Mononuclear cell (primary cell): ENCODE measurements around the gene NDFIP2. TPM values are rescaled to one million over a fixed set of nuclear protein-coding genes. Genes with fewer than 3 reads are reported as not detected.

Experiments used
- H3K27me3 ChIP-seq: 2 replicates; pipeline ENCODE4 v1.6.0; 2011; ENCODE audit warnings: low read length, control low read depth; ENCODE audit not compliant: insufficient read depth
- H3K4me1 ChIP-seq: 2 replicates; pipeline ENCODE4 v1.5.1; 2011; ENCODE audit warnings: mild to moderate bottlenecking, low read length, control low read depth; ENCODE audit not compliant: insufficient read depth
- H3K4me3 ChIP-seq: 2 replicates; pipeline ENCODE4 v1.5.1; 2011; ENCODE audit warnings: mild to moderate bottlenecking, low read length, moderate library complexity
- H3K9me3 ChIP-seq: 2 replicates; pipeline ENCODE4 v1.5.1; 2011; ENCODE audit warnings: low read depth, mild to moderate bottlenecking, control low read depth, low read length
- total RNA-seq: library from RNA; depleted of rRNA; stranded (reverse); fragments of >200 nt; gene quantifications from one replicate; pipeline ENCODE4 v1.2.3, GENCODE V29; 2012

Gene NDFIP2
- total RNA-seq, 1 donor: 1.2 TPM

- Histone ChIP-seq H3K4me1 (peaks cover 5% of the 10 kb centered on the region), H3K27me3 (no peaks in the 10 kb centered on the region), H3K4me3 (no peak overlapping the region), H3K9me3 (no peaks in the 10 kb centered on the region)
Measured at GRCh38 chr13:79528759-79529191, 47.8 kb downstream of the NDFIP2 start.

GRCh38 chr13:79529817-79530216, 48.9 kb downstream of the NDFIP2 start:
- H3K4me1 ChIP-seq: peaks cover 2% of the 10 kb centered on the region
- H3K27me3 ChIP-seq: no peaks in the 10 kb centered on the region
- no peak overlapping the region for H3K4me3 ChIP-seq
- no peaks in the 10 kb centered on the region for H3K9me3 ChIP-seq

- no peaks in the 10 kb centered on the region for H3K9me3 ChIP-seq
- no peaks in the 10 kb centered on the region for H3K4me1 ChIP-seq
- no peak overlapping the region for H3K4me3 ChIP-seq
- no peaks in the 10 kb centered on the region for H3K27me3 ChIP-seq
Measured at GRCh38 chr13:79530270-79530669, 49.3 kb downstream of the NDFIP2 start.

- no peaks in the 10 kb centered on the region for H3K9me3 ChIP-seq
- H3K4me1 ChIP-seq: no peaks in the 10 kb centered on the region
- no peak overlapping the region for H3K4me3 ChIP-seq
- H3K27me3 ChIP-seq: no peaks in the 10 kb centered on the region
Measured at GRCh38 chr13:79531542-79532254, 50.7 kb downstream of the NDFIP2 start.

GRCh38 chr13:79532576-79532975, 51.6 kb downstream of the NDFIP2 start:
- Histone ChIP-seq H3K27me3 (no peaks in the 10 kb centered on the region), H3K9me3 (no peaks in the 10 kb centered on the region), H3K4me3 (no peak overlapping the region), H3K4me1 (no peaks in the 10 kb centered on the region)

- no peak overlapping the region for H3K4me3 ChIP-seq
- no peaks in the 10 kb centered on the region for H3K27me3 ChIP-seq
- H3K9me3 ChIP-seq: no peaks in the 10 kb centered on the region
- H3K4me1 ChIP-seq: no peaks in the 10 kb centered on the region
Measured at GRCh38 chr13:79533781-79534400, 52.9 kb downstream of the NDFIP2 start.

GRCh38 chr13:79534596-79534995, 53.6 kb downstream of the NDFIP2 start:
- Histone ChIP-seq H3K27me3 (no peaks in the 10 kb centered on the region), H3K9me3 (no peaks in the 10 kb centered on the region), H3K4me3 (no peak overlapping the region), H3K4me1 (no peaks in the 10 kb centered on the region)

- no peaks in the 10 kb centered on the region for H3K9me3 ChIP-seq
- no peak overlapping the region for H3K4me3 ChIP-seq
- H3K27me3 ChIP-seq: no peaks in the 10 kb centered on the region
- no peaks in the 10 kb centered on the region for H3K4me1 ChIP-seq
Measured at GRCh38 chr13:79538757-79539156, 57.8 kb downstream of the NDFIP2 start.

- Histone ChIP-seq H3K9me3 (no peaks in the 10 kb centered on the region), H3K27me3 (no peaks in the 10 kb centered on the region), H3K4me1 (no peaks in the 10 kb centered on the region), H3K4me3 (no peak overlapping the region)
Measured at GRCh38 chr13:79540504-79540903, 59.5 kb downstream of the NDFIP2 start.

- Histone ChIP-seq H3K27me3 (no peaks in the 10 kb centered on the region), H3K9me3 (no peaks in the 10 kb centered on the region), H3K4me1 (no peaks in the 10 kb centered on the region), H3K4me3 (no peak overlapping the region)
Measured at GRCh38 chr13:79541426-79542049, 60.6 kb downstream of the NDFIP2 start.

GRCh38 chr13:79543883-79544282, 62.9 kb downstream of the NDFIP2 start:
- H3K9me3 ChIP-seq: no peaks in the 10 kb centered on the region

GRCh38 chr13:79547211-79548195, 66.5 kb downstream of the NDFIP2 start:
- no peaks in the 10 kb centered on the region for H3K9me3 ChIP-seq
- no peaks in the 10 kb centered on the region for H3K4me1 ChIP-seq
- H3K4me3 ChIP-seq: no peak overlapping the region
- H3K27me3 ChIP-seq: no peaks in the 10 kb centered on the region

More at GRCh38 chr13:79543883-79544282, 62.9 kb downstream of the NDFIP2 start:
- Histone ChIP-seq H3K4me3 (no peak overlapping the region), H3K4me1 (no peaks in the 10 kb centered on the region), H3K27me3 (no peaks in the 10 kb centered on the region)

- H3K9me3 ChIP-seq: no peaks in the 10 kb centered on the region
- no peaks in the 10 kb centered on the region for H3K27me3 ChIP-seq
- H3K4me1 ChIP-seq: no peaks in the 10 kb centered on the region
- H3K4me3 ChIP-seq: no peak overlapping the region
Measured at GRCh38 chr13:79548902-79549301, 67.9 kb downstream of the NDFIP2 start.

GRCh38 chr13:79549355-79550106, 68.6 kb downstream of the NDFIP2 start:
- Histone ChIP-seq H3K27me3 (no peaks in the 10 kb centered on the region), H3K9me3 (no peaks in the 10 kb centered on the region), H3K4me1 (no peaks in the 10 kb centered on the region), H3K4me3 (no peak overlapping the region)
